ENCODE results near the gene CCDC148.
"Not testable (repeated sequence)": the region's sequence is repeated elsewhere in the genome, so short reads cannot be mapped to it uniquely, and the experiment has no call there.

Gene CCDC148

DNA sequence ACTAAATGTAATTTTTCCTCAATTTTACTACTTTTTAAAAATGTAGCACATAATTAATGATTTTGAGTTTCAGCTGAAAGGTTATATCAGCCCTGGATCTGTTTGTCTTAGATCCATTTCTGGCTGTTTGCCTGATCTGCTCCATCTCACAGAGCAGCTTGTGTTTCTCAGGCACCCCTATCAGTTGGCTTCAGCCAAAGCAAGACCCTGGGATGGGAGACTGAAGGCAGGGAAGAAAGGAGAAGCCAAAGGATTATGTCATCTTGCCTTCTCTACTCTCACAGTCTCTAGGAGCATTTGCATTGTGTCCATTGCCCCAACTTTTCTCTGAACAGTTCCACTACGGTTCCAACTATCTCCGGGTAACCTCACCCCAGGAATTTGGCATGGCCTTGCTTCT is 110.5 kb downstream of the CCDC148 start:
- DNase-seq = no peak

DNA sequence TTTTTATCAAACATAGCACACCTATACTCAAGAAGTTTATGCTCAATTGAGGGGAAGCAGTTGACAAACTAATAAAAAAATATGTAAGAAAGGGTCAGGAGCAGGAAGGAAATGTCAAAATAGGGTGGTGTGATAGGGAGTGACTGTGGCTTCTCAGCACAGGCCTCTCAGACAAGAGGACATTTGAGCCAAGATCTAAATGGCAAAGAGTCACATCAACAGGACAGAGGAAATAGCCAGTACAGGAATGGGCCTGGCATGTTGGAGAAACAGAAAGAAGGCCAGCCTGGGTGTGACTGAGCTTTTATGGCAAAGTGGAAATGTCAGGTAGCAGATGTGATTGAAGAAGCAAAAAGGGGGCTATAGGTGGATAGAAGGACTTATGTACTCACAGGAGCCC is 117.0 kb downstream of the CCDC148 start:
- DNase-seq = no peak

DNA sequence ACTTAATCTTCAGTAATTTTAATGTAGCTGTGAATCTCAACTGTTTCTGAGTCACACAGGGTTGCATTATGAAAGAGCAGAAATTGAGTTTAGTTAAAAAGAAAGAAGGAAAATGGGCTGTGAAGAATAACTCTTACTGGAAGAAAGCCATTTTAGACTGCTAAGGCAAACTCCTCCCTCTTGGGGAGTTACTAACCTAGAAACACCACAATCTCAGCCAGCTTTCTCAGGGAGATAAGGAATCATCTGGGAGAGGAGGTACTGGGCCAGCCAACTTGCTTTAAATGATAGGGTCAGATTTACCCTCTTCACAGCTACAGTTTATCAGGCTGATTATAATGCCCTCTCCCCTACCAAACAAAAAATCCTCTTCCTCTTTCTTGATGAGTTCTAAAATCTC is 119.5 kb downstream of the CCDC148 start:
- DNase-seq = no peak

DNA sequence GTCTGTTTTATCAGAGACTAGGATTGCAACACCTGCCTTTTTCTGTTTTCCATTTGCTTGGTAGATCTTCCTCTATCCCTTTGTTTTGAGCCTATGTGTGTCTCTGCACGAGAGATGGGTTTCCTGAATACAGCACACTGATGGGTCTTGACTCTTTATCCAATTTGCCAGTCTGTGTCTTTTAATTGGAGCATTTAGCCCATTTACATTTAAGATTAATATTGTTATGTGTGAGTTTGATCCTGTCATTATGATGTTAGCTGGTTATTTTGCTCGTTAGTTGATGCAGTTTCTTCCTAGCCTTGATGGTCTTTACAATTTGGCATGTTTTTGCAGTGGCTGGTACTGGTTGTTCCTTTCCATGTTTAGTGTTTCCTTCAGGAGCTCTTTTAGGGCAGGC is 124.8 kb downstream of the CCDC148 start:
- not testable (repeated sequence) for DNase-seq

DNA sequence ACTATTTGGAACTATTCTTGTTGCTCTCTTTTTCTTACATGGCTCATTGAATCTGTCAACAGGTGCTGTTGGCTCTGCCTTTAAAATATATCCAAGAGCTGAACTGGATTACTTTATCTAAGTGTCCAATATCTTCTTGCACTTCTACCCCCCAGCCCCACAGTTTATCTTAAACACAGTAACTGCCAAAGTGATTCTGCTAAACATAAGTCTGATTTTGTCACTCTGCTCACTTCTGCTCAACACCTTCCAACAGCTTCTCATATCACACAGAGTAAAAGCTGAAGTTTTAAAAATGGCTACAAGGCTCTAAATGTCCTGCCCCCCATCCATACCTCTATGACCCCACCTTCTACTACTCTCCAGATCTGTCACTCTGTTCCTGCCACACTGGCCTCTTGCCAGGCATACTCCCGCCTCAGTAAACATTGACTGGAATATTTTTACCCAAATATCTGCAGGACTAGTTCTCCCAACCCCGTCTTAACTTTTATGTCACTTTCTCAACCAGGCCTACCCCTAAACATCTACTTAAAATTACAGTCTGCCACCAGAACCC is 130.7 kb downstream of the CCDC148 start:
- DNase-seq = no peak

DNA sequence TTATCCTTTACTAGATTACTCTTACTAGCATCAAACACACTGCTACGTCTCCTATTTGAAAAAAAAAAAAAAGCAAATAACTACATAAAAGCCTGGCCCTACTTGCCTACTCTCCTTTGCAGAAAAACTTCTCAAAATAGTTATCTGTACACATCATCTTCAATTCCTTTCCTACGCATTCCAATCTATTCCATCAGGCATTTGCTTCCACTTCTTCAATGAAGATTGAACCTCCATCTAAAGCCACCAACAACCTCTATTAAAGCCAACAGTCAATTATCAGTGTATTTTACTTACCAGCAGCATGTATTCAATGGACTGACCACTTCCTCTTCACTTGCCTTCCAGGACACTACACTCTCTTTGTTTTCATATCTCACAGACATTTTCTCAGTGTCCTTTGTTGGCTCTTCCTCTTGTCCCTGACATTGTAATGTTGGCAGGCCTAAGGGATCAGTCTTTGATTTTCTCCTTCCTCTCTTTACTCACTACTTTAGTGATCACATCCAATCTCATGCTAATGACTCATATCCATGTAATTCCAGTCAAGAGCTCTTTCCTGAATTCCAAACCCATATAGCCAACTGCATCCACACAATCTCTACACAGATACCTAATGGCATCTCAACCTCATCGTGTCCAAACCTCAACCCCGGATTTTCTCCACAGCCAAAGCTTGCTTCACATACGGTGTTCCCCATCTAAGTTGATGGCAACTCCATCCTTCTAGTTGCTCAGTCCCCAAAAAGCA is 131.3 kb downstream of the CCDC148 start:
- no peak for DNase-seq

DNA sequence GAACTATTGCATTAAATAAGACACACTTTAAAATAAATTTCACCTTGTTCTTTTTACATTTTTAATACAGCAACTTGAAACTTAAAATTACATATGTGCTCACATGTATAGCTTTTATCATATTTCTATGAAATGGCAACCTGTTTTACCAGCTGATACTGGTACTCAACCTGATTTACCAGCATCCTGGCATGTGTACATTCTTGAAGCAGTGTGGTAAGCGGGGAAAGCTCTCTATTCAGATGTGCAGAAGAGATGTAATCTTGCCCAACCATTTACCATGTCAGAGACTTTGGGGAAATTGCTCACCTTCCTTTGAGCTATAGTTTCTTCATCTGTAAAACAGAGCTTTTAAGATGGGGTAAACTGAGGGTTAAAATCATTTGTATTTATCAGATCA is 133.2 kb downstream of the CCDC148 start:
- DNase-seq = no peak

DNA sequence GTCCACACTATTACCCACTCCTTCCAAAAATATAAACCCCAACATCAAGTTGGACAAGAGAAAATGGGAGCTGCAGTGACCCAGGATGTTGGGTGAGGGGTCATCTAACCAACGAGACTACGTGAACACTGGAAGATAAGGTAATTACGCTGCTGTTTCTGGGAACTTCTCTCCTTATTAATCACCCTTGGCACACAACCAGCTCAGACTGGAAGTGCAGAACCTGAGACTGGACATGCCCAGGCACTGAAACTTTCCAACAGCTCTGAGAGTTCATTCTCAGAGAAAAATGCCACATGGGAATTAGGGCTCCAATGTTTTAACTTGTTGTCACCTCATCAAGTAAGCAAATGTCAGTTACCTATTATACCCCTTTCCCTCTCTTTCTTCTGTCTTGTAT is 135.3 kb downstream of the CCDC148 start:
- DNase-seq = no peak

DNA sequence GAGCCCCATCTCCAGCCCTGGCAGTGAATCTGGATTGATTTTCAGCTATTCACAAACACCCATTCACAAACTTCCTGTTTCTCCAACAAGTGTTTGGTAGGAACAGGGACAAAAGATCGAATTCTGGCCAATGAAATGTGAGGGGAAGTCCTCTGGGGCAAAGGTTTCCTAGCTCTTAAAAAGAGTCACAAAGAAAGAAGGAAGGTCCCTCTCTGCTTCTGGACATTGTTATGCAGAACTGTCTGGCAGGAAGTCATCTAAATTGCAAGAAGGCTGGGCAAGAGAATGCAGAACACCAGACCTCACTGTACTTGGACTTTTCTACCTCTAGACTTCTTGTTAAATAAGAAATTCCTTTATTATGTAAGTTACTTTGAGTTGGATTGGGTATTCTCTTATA is 137.3 kb downstream of the CCDC148 start:
- no peak for DNase-seq

DNA sequence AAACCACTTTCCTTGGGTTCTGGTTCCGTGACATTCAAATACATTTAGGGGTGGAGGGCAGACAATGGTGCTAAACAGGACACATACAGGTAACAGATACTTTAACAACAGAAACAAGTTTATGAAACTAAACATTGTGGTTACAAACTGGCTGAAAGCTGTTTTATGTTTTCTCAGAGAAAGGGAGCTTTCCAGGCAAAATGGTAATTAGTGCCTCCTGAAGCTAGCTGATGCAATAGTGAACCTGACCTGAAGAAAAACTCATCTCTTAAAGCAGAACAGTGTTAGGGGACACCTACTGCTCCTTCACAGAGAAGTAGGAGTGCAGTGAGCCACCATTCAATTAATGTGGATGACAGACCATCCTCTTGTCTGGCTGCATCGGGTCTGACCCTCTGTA is 138.9 kb downstream of the CCDC148 start:
- DNase-seq = no peak

DNA sequence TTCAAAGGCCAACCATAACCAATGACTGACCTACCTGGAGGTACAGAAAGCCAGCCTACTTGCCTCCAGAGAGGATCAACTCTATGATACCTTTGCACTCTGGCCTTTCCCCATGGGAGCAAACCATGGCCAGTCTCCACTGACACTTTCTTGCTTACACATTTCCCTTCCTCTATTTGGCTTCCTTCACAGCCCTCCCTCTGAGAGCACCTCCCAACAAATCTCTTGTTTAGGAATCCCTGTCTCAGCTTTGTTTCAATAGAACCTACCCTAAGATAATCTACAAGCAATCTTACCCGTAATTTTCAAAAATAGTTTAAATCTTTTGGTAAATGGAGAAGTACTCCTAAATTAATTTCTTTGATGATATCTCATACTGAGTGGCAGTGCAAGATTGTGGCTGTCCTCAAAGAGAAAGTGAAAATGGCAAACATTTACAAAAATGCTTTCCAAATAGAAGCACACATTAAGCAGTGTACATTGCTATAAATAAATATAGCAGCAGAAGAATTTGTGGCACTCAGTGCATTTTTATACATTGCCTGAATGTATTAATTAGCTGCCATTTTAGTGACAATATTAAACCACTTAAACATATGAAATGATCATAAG is 140.6 kb downstream of the CCDC148 start:
- no peak for DNase-seq

DNA sequence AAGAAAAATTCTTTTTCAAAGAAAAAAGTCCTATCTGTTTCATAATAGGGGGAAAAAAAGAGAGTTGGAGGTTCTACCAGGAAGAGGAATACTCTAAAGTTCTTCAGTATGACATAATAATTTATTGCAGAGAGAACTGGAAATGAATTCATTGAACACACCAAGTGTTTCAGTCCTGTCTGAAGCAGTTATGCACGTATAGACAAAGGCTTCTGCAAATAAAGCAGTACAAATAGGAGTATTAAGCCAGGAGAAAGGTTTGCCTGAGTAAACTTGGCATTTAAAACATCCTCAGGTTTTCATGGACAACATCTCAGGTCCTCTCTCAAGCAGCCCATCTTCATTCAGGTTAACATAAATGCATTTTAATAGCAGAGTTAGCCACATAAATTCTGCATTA is 141.6 kb downstream of the CCDC148 start:
- DNase-seq = no peak

DNA sequence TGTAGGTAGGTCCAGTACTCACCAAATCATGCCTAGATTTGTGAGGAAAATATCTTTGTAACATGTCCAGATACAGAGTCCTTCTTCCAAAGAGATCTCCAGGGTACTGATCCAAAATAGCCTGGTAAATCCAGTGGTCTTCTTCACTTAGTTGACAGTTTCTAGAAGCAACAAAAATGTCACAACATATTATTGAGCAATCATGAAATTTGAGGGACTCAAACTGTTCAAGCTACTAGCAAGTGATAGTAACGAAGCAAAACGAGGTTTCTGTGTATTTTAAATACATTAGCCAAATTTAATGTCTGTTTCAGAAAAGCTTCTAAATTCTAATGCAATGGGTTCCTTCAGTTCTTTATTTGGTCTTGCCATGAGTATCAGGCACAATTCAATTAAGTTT is 142.8 kb downstream of the CCDC148 start:
- no peak for DNase-seq

DNA sequence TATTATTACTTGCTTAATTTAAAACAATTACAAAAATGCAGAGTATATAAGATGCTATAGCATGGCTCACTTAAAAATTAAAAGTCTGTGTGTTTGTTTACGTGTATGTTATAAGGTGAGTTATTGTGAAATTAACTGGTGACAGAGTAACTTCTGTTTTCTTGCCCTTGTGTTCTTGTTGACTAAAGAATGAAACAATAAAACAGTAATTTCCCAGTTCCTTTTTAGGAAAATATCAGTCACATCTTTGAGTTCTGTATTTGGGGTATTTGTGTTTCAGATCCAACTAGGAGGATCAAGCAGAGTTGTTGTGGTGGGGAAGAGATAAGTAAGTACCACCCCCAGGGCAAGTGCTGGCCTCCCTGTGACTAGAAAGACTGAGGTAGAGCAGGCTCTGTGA is 143.6 kb downstream of the CCDC148 start:
- DNase-seq = no peak

DNA sequence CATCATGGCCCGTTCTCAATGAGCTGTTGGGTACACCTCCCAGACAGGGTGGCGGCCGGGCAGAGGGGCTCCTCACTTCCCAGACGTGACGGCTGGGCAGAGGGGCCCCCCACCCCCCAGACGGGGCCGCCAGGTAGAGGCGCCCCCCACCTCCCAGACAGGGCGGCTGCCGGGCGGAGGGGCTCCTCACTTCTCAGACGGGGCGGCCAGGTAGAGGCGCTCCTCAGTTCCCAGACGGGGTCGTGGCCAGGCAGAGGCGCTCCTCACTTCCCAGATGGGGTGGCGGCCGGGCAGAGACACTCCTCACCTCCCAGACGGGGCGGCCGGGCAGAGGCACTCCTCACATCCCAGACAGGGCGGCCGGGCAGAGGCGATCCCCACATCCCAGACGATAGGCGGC is 146.1 kb downstream of the CCDC148 start:
- DNase-seq = not testable (repeated sequence)

DNA sequence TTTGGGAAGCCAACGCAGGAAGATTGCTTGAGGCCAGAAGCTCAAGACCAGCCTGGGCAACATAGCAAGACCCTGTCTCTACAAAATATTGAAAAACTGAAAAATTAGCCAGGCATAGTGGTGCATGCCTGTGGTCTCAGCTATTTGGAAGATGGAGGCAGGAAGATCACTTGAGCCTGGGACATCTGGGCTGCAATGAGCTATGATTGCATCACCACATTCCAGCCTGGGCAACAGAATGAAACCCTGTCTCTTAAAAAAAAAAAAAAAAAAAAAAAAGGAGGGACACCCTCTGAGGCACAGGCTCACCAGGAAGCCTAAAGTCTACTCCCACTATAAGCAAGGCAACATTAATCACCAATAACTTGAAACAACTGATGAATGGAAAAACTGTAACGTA is 151.1 kb downstream of the CCDC148 start:
- no peak for DNase-seq

DNA sequence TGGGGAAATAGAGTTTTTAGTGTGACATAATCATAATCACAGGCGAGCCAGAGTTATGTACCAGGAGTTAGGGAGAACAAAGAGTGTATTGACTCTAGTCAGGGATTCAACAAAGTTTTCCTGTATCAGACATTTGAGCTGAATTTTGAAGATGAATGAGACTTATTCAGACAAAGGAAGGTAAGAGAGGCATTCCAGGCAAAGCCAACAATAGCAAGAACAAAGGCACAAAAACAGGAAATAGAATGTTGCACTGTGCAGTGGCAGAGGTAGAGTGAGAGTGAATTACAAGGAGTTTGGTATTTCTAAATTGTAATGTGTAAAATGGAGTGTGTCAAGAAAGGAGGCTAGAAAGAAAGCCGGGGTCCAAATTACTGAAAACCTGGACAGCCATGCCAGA is 156.2 kb downstream of the CCDC148 start:
- no peak for DNase-seq

DNA sequence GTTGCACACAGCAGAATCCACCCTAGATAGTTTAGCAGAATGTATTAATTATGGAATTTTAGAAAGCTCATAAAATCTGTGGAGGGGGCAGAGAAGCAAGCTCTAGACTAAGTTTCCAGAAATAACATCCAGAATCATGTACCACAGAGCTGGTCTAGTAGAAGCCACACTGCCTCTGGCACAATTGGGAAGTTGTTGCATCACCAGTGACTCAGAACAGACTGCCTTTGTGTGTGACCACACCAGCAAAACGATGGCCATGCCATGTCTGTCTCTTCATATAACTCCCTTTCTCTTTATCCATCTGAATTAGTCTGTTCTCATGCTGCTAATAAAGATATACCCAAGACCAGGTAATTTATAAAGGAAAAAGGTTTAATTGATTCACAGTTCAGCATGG is 158.9 kb downstream of the CCDC148 start:
- no peak for DNase-seq

DNA sequence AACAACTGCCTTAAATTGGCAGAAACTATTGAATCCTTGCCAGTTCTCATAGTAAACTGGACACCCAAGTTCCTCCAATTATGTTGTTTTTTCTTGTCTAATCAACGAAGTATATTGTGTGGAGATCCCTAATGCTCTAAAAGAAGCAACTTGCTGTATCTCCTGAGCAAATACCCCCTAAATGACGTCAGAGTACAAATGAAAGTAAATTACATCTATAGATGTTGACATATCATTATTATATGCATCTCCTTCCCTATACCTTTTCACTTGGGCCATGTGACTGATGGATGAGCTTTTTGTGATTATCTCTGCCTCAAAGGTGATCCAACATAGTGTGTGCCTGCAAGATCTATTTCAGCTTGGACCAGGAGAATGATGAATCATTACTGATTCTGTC is 159.4 kb downstream of the CCDC148 start:
- DNase-seq = no peak

DNA sequence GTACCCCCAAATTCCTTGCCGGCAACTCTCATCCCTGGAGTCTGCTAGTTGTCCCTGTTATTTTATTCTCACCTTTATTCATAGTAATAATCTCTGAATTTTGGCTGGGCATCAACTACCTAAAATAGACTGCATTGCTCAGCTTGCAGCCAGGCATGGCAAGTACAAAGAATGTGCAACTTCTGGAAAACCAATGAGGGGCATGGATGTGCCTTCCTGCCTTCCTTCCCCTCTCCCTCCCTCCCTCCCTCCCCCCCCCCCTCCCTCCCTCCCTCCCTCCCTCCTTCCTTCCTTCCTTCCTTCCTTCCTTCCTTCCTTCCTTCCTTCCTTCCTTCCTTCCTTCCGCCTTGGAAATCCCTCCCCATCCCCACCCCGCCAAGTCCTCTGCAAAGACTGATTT is 162.8 kb downstream of the CCDC148 start:
- DNase-seq = no peak

DNA sequence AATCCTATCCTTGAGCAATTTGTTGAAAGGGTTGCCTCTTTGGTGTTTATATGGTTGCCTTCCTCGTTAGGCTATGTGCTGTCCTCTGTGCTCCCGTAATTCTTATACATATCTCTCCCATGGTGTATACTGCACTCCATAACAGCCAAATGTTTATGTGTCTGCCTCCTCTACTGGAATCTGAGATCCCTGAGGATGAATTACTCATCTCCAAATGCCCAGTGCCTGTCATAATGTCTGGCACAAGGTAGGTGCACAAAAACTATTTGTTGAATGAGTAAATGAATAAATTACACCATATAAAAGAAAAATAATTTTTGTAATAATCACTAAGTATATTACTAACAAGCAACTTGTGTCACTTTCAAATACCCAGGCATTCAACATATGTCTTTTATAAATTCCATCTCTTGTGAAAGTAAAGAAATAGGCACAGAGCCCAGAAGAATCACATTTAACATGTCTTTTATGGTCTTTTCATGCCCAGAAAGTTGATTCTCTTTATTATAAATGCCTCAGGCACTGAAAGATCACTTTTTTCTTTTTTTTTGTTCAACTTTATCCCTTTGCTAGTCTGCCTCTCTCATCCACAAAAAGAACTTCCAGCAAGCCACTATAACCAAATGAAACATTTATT is 164.9 kb downstream of the CCDC148 start:
- DNase-seq = no peak

DNA sequence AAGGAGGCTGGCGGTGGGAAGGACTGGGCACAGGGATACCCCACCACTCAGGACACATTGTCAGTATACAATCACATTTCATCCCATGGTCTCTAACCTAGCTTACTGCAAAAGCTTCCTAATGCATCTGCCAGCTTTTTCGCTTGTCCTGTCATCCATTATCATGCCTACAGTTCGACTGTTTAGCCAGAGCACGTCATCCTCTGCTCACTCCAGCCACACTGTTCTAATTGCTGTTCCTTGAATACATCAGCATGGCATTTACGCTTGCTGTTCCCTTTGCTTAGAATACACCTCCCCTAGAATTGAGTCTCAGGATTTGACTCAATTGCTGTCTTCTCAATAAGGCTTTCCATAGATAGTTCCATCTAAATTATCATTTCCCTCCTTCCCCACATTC is 166.3 kb downstream of the CCDC148 start:
- DNase-seq = no peak

DNA sequence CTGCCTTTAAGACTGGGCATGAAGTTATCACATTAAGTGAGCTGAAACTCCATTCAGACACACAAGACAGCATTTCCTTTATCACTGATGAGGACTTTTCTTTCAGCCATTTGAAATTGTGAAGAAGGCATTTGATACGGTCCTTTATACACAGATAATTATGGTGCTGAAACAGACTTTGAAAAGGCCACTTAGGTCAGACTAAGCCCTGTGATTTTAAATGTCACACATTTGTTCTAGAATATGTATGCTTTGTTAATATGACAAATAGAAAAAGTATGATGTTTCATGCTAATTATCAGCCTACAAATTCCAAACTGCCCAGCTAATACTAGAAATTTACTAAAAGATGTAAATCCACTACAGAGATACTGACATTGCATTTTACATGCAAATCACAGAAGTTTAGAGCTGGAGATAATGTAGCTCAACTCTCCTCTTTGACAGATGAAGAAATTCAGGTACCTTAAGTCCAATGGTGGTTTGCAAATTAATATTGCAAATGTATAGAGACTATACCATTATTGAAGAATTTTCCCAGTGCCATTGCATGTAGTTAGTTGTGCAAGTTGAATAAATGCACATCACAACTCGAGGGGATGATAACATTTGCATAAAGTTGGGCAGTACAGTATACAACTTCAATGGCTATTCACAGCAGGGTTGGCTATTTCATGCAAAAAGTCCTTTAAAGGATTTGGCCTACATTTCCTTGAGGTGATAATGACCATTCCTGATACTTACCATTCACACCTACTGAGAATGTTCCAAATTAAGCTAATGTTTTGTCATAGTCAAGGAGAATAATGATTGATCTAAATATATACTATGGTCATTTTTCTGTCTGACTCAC is 179.7 kb downstream of the CCDC148 start:
- DNase-seq = no peak

Measured in CD4-positive, alpha-beta T cell treated with Interleukin-6 for 4 hours (primary cell).